Transverse colon (tissue), 4 donors: Measurements from ENCODE around the gene OLFML1. TPM values are rescaled to one million over a fixed set of nuclear protein-coding genes. Genes with fewer than 3 reads are reported as not detected.

Experiments
- total RNA-seq, 4 donors: library from RNA; depleted of rRNA; stranded (reverse); fragments of >200 nt; gene quantifications; one replicate each; pipeline ENCODE4 v1.1.0, GENCODE V29; 2016

OLFML1 gene
- total RNA-seq, 4 donors from 2014 or later, result 0.20 to 4.8 (median 2.6) TPM; not detected in 1

Other genes starting within 250 kb of the OLFML1 start
- gene SYT9, start 233.6 kb upstream of the OLFML1 start, total RNA-seq, result under 1 TPM in 2 of 4 donors, not detected in 2; 0.14 to 0.16 TPM
- 100 to 1,000 TPM in 1 of 4 donors, 10 to 100 TPM in 3; 36.0 to 257 (median 83.3) TPM for gene PPFIBP2, start 28.5 kb downstream of the OLFML1 start, total RNA-seq
- 10 to 100 TPM in 1 of 4 donors, 1 to 10 TPM in 2, not detected in 1; 2.7 to 21.3 (median 4.2) TPM for gene CYB5R2, start 188.0 kb downstream of the OLFML1 start, total RNA-seq
- gene OVCH2, start 221.0 kb downstream of the OLFML1 start, total RNA-seq, result not detected